HG03025 (cell line): ENCODE data around the gene MIA.
"Not testable (repeated sequence)": the region's sequence is repeated elsewhere in the genome, so short reads cannot be mapped to it uniquely, and the experiment has no call there.

Experiments
- ATAC-seq: cut with Tn5 transposase; IDR thresholded peaks from one replicate; pipeline ENCODE4 v1.9.1; 2021; ENCODE audit warnings: mild to moderate bottlenecking, moderate library complexity; ENCODE audit not compliant: unreplicated experiment, low FRiP score

Gene MIA

GRCh38 chr19:40801426-40802299 is 26.3 kb downstream of the MIA start:
- ATAC-seq: no peak

GRCh38 chr19:40802300-40803169 is 27.2 kb downstream of the MIA start:
- no peak for ATAC-seq

GRCh38 chr19:40803170-40803856 is 28.0 kb downstream of the MIA start:
- no peak for ATAC-seq

- no peak for ATAC-seq
Observed at GRCh38 chr19:40803857-40804782, 28.8 kb downstream of the MIA start.

GRCh38 chr19:40804783-40805242 is 29.5 kb downstream of the MIA start:
- ATAC-seq: no peak

GRCh38 chr19:40805258-40805868 is 30.0 kb downstream of the MIA start:
- ATAC-seq: no peak

GRCh38 chr19:40806423-40807146 is 31.3 kb downstream of the MIA start:
- ATAC-seq: no peak

- no peak for ATAC-seq
Observed at GRCh38 chr19:40807147-40808020, 32.1 kb downstream of the MIA start.

GRCh38 chr19:40808021-40808325 is 32.7 kb downstream of the MIA start:
- no peak for ATAC-seq

GRCh38 chr19:40808497-40808896 is 33.2 kb downstream of the MIA start:
- no peak for ATAC-seq

GRCh38 chr19:40809358-40810086 is 34.2 kb downstream of the MIA start:
- no peak for ATAC-seq

- ATAC-seq: no peak
Observed at GRCh38 chr19:40810160-40810559, 34.8 kb downstream of the MIA start.

- ATAC-seq: not testable (repeated sequence)
Observed at GRCh38 chr19:40810649-40811408, 35.5 kb downstream of the MIA start.

GRCh38 chr19:40811478-40812341 is 36.4 kb downstream of the MIA start:
- ATAC-seq: no peak

- not testable (repeated sequence) for ATAC-seq
Observed at GRCh38 chr19:40812571-40812970, 37.2 kb downstream of the MIA start.

GRCh38 chr19:40813182-40813581 is 37.9 kb downstream of the MIA start:
- ATAC-seq: no peak
